AG04449 (cell line): ENCODE results near the gene CRTAC1.

Source experiments
- CTCF ChIA-PET: fragments of 350-600 bp; formaldehyde crosslinking; extraction: SDS; loops from one replicate; lab custom pipeline; 2021; ENCODE audit warnings: antibody characterized with exemption; lab: Yijun Ruan, JAX
- POLR2A ChIA-PET: fragments of 400-600, 350-600 bp; formaldehyde crosslinking; extraction: SDS; loops from one replicate; lab custom pipeline; 2020; ENCODE audit warnings: antibody characterized with exemption, inconsistent platforms; lab: Yijun Ruan, JAX
- DNase-seq: peaks from one replicate; pipeline ENCODE4 v3.0.0-alpha.2; 2010; ENCODE audit warnings: low read depth, low spot score
- H3K4me3 ChIP-seq: 2 replicates; pipeline ENCODE4 v1.5.1; 2011; ENCODE audit warnings: low read depth, mild to moderate bottlenecking, control low read depth, low read length
- CTCF ChIP-seq: IDR thresholded peaks from one replicate; pipeline ENCODE4 v1.5.1; 2011; ENCODE audit warnings: mild to moderate bottlenecking, moderate library complexity, low read length, control low read depth, inconsistent platforms; ENCODE audit not compliant: insufficient read depth; ENCODE audit errors: missing control alignments

CRTAC1 gene

GRCh38 chr10:97852840-97853405 lies 177.5 kb downstream of the CRTAC1 start:
- ChIA-PET CTCF (interaction anchor here (0.9 to 1.1 kb wide), 2 partner anchors 9 to 61 kb away, joined by 3 to 4 read pairs; no protein-coding TSS in a partner anchor), POLR2A (no interaction called here)
- H3K4me3 ChIP-seq: no peak overlapping the region
- no peak for TF ChIP-seq CTCF
- no peak for DNase-seq

- no peak overlapping the region for H3K4me3 ChIP-seq
- CTCF ChIA-PET: interaction anchor here (0.9 kb wide), 1 partner anchor 60 kb away, joined by 4 read pairs; no protein-coding TSS in a partner anchor
- POLR2A ChIA-PET: no interaction called here
- no peak for DNase-seq
- TF ChIP-seq CTCF: no peak
Observed at GRCh38 chr10:97852277-97852676, 178.1 kb downstream of the CRTAC1 start.

- ChIA-PET CTCF (interaction anchor here (1.1 kb wide), 1 partner anchor 59 kb away, joined by 3 read pairs; no protein-coding TSS in a partner anchor), POLR2A (no interaction called here)
- no peak for TF ChIP-seq CTCF
- DNase-seq: no peak
- H3K4me3 ChIP-seq: no peak overlapping the region
Observed at GRCh38 chr10:97851341-97852001, 178.9 kb downstream of the CRTAC1 start.

GRCh38 chr10:97850446-97850845 lies 180.0 kb downstream of the CRTAC1 start:
- no peak overlapping the region for H3K4me3 ChIP-seq
- TF ChIP-seq CTCF: no peak
- ChIA-PET POLR2A (no interaction called here), CTCF (interaction anchor here (1.1 kb wide), 1 partner anchor 58 kb away, joined by 3 read pairs; no protein-coding TSS in a partner anchor)
- DNase-seq: no peak

GRCh38 chr10:97849687-97850402 lies 180.6 kb downstream of the CRTAC1 start, which contains the start of gene GOLGA7B:
GOLGA7B (plus strand) TSS chr10:97849843; CDS start chr10:97850304, 461 bp downstream.
- peak within 1 kb of the TSS; percentile 36; the same call in 1 of the 2 replicates for H3K4me3 ChIP-seq
- no peak for TF ChIP-seq CTCF
- DNase-seq: no peak
- ChIA-PET POLR2A (no interaction called here), CTCF (no interaction called here)
